ENCODE data around the gene SF1.
A peak's percentile ranks its signal among the peaks of the same experiment; 100 is the strongest.

Gene SF1

GRCh38 chr11:64765291-64765850, 13.0 kb downstream of the SF1 start:
- Mint-ChIP-seq H3K9me3 (no peaks in the 10 kb centered on the region), H3K4me3 (peak overlapping the region; percentile 44), H3K4me1 (peaks cover 89% of the 10 kb centered on the region), H3K27me3 (ENCODE audit: low read depth, poor library complexity) (peaks cover 3% of the 10 kb centered on the region), H3K27ac (peak overlapping the region; percentile 64), H3K36me3 (ENCODE audit: low read depth) (peaks cover 63% of the 10 kb centered on the region)
- TF ChIP-seq CTCF (IDR thresholded peaks at IDR 0.05) = peak; percentile 23
- DNase-seq = peak; percentile 33

- Mint-ChIP-seq H3K36me3 (ENCODE audit: low read depth) (peaks cover 57% of the 10 kb centered on the region), H3K9me3 (no peaks in the 10 kb centered on the region), H3K4me3 (peak overlapping the region; percentile 44), H3K27me3 (ENCODE audit: low read depth, poor library complexity) (peaks cover 3% of the 10 kb centered on the region), H3K27ac (peak overlapping the region; percentile 46), H3K4me1 (peaks cover 94% of the 10 kb centered on the region)
- DNase-seq = no peak
- TF ChIP-seq CTCF (IDR thresholded peaks at IDR 0.05) = no peak
These were observed 13.6 kb downstream of the SF1 start for GRCh38 chr11:64764753-64765152.

- TF ChIP-seq CTCF (IDR thresholded peaks at IDR 0.05) = no peak
- DNase-seq = no peak
- H3K4me3 Mint-ChIP-seq = peak overlapping the region; percentile 44
- peaks cover 3% of the 10 kb centered on the region for H3K27me3 Mint-ChIP-seq (ENCODE audit: low read depth, poor library complexity)
- H3K9me3 Mint-ChIP-seq = no peaks in the 10 kb centered on the region
- H3K36me3 Mint-ChIP-seq (ENCODE audit: low read depth) = peaks cover 51% of the 10 kb centered on the region
- H3K4me1 Mint-ChIP-seq = peaks cover 94% of the 10 kb centered on the region
- peak overlapping the region; percentile 46 for H3K27ac Mint-ChIP-seq
These were observed 14.2 kb downstream of the SF1 start for GRCh38 chr11:64764040-64764611.

- H3K27me3 Mint-ChIP-seq (ENCODE audit: low read depth, poor library complexity) = peaks cover 3% of the 10 kb centered on the region
- no peak for TF ChIP-seq CTCF (IDR thresholded peaks at IDR 0.05)
- H3K4me1 Mint-ChIP-seq = peaks cover 97% of the 10 kb centered on the region
- H3K9me3 Mint-ChIP-seq = no peaks in the 10 kb centered on the region
- peaks cover 46% of the 10 kb centered on the region for H3K36me3 Mint-ChIP-seq (ENCODE audit: low read depth)
- peak overlapping the region; percentile 46 for H3K27ac Mint-ChIP-seq
- peak overlapping the region; percentile 44 for H3K4me3 Mint-ChIP-seq
- DNase-seq = peak; percentile 12
These were observed 14.8 kb downstream of the SF1 start for GRCh38 chr11:64763526-64764039.

- Mint-ChIP-seq H3K27ac (peak overlapping the region; percentile 46), H3K27me3 (ENCODE audit: low read depth, poor library complexity) (peaks cover 3% of the 10 kb centered on the region), H3K4me3 (peak overlapping the region; percentile 68), H3K4me1 (peaks cover 97% of the 10 kb centered on the region), H3K36me3 (ENCODE audit: low read depth) (peaks cover 39% of the 10 kb centered on the region), H3K9me3 (no peaks in the 10 kb centered on the region)
- DNase-seq = peak; percentile 63
- TF ChIP-seq CTCF (IDR thresholded peaks at IDR 0.05) = no peak
These were observed 15.4 kb downstream of the SF1 start for GRCh38 chr11:64762674-64763525.
